B cell (primary cell): ENCODE measurements around the gene CALHM4.

ENCODE experiments used
- CTCF ChIP-seq: fragments of 200-600 bp; IDR thresholded peaks from one replicate; pipeline ENCODE4 v1.8.0; 2022; ENCODE audit warnings: antibody characterized with exemption, mild to moderate bottlenecking
- EZH2 ChIP-seq: IDR thresholded peaks from 2 replicates; pipeline ENCODE4 v1.6.1; 2012; ENCODE audit warnings: borderline replicate concordance, low read depth, mild to moderate bottlenecking, moderate library complexity, low read length; ENCODE audit not compliant: insufficient read depth, poor library complexity, severe bottlenecking

- TF ChIP-seq CTCF (no peak), EZH2 (no peak)
Observed at GRCh38 chr6:116572162-116572561, 18.6 kb downstream of the CALHM4 start.
